HK-2 (cell line): ENCODE measurements around the gene UROD.

ENCODE experiments used
- DNase-seq: peaks from one replicate; pipeline ENCODE4 v3.0.0-alpha.2; 2018; ENCODE audit not compliant: unreplicated experiment

UROD gene

DNA sequence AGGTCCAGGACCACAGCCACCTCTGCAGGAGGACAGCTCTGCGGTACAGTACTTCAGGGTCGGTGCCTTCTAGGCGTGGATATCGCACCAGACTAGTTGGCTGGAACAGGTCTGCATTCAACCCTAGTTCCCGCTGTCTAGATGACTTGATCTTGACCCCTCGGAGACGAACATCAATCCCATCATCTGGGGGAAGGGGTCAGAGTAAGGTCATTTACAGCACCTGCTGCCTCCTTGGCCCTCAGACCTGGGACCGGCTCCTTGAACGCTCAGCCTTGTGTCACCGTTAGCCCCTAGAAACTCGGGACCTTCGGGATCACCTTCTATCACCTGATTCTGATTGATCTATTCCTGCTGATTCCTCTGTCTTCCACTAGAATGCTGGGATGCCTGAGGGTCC lies 3.5 kb upstream of the UROD start:
- no peak for DNase-seq

GRCh38 chr1:45009296-45009865 lies 2.7 kb upstream of the UROD start:
- no peak for DNase-seq

DNA sequence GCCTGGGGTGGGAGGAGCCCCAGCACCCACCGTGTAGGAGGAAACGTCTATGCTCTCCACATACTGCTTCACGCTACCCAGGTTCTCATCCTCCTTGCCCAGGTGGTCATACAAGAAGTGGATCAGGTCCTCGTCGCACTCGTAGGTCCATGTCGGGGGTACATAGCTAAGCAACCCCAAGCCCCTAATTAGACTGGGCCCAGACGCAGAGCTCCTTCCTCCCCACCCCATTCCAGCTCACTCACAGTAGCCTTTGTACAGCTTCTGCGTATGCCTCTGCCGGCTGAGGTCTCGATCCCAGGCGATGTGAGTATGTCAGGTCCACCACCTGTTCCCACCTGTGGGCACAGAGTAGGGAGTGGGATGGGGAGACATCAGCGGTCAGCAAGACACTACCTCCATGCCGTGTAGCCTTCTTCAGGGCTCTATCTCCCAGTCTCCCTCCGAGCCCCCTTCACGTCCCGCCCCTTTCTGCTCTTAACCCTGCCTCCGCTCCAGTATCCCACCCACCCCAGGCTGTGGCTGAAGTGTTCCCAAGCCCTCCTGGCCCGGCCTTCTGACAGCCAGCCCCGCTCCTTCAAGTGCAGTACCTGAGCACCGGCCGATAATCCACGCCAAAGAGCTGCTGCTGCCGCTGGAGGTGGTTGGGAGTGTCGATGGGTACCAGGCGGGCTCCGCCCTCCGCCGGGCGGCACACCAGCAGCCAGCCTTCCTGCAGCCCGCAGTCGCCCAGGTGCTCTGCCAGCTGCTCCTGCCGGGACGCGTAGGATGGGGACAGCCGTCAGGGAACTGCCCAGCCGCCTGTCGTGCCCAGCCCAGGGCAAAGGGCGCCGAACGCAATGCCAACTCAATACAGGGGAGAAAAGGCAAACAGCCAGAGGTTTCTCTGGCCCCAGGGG lies 1.8 kb upstream of the UROD start:
- DNase-seq = no peak

DNA sequence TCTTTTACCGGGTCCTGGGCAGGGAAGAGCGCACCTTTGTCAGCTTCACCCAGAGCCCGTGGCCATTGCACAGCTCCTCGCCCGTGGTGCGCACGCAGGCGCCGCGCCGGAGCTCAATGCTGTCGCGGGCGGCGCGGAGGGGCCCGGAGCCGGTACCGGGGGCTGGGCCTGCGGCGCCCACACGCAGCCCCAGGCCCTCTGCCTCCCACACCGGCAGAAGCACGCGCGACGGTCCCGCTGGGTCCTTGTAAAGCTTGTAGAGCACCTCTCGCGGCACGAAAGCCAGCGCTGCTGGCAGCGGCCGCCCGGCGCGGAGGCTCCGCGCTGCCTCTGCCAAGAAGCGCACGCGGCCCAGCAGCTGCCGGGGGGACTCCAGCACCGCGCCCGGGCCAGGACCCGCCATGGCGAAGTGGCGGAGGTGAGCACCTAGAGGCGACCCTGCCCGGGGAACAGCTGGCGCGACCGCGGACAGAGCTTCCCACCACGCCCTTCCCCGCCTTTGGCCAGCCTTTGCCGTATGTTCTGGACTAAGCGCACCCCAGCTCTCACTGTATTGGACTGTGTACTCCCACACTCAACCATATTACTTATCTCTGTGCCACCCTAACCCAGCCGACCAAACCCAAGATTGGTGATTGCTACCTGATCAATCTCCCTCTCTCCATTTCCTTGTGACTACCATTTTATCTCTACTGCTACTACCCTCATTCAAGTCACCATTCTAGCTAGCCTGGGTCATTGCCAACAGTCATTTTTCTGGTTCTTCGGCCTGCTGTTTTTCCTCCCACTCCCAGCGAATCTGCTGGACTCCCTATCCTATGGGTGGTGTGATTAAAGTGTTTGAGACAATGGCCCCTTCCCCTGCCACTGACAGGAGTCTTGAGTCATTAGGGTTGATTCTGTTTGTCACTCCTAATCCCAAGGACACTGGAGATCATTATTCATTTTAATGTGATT lies 921 bp upstream of the UROD start, which contains the start of gene HECTD3:
HECTD3 (minus strand) TSS at position 470 of the 957 bp plus-strand sequence; CDS start at position 403, 67 bp downstream.
- DNase-seq = peak; percentile 75

DNA sequence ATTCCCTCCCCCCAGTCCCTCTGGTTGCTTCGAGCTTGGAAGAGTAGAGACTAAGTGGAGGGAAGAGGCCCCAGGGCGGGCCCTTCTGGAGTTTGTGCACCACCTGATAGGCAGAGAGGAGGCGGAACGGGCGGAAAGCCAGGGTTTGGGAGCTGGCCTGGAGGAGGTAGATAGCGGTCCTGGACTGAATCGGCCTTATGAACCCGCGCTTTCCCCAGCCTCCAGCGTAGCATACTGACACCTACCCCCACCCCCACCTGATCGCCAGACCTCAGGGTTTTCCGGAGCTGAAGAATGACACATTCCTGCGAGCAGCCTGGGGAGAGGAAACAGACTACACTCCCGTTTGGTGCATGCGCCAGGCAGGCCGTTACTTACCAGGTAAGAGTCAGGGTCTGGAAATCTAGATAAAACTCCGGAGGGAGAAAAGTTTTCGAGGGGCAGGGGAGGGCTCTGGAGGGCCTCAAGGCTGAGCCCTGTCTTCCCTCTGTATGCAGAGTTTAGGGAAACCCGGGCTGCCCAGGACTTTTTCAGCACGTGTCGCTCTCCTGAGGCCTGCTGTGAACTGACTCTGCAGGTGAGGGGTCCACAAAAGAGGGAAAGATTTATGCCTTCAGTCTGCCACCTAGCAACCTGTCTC lies 705 bp downstream of the UROD start:
- DNase-seq = peak; percentile 73

DNA sequence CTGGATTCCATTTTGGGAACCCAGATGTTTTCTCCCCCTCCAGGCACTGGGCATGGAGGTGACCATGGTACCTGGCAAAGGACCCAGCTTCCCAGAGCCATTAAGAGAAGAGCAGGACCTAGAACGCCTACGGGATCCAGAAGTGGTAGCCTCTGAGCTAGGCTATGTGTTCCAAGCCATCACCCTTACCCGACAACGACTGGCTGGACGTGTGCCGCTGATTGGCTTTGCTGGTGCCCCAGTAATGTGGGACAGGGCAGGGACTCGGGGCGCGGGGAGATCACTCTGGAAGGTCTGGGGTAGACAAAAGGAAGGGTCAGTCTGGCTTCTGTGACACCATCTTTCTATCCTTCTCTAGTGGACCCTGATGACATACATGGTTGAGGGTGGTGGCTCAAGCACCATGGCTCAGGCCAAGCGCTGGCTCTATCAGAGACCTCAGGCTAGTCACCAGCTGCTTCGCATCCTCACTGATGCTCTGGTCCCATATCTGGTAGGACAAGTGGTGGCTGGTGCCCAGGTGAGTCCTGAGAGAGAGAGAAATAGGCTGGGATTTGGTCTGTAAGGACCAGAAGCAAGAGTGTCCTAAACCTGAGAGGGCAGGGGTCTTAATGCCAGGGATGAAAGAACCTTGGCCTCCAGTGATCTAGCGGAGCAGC lies 1.6 kb downstream of the UROD start:
- no peak for DNase-seq

DNA sequence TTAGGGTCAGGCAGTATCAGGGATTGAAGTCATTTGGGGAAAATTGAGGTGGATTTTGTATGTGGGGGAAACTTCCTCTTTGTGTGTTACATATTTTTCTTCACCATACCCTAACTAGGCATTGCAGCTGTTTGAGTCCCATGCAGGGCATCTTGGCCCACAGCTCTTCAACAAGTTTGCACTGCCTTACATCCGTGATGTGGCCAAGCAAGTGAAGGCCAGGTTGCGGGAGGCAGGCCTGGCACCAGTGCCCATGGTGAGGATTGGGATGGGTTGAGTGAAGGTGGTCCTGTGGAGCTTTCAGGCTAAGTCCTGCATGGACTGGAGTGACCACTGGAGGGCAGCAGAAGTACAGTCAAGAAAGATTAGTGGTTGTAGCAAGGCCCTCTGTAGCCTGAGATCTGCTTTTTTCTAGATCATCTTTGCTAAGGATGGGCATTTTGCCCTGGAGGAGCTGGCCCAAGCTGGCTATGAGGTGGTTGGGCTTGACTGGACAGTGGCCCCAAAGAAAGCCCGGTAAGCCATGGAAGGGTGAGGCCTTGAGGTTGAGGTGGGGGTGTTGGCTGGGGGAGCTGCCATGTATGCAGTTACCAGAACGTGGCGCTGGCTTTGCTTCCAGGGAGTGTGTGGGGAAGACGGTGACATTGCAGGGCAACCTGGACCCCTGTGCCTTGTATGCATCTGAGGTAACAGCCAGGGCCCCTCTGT lies 2.4 kb downstream of the UROD start:
- peak; percentile 79 for DNase-seq

GRCh38 chr1:45015683-45016082 lies 3.6 kb downstream of the UROD start:
- DNase-seq = no peak

DNA sequence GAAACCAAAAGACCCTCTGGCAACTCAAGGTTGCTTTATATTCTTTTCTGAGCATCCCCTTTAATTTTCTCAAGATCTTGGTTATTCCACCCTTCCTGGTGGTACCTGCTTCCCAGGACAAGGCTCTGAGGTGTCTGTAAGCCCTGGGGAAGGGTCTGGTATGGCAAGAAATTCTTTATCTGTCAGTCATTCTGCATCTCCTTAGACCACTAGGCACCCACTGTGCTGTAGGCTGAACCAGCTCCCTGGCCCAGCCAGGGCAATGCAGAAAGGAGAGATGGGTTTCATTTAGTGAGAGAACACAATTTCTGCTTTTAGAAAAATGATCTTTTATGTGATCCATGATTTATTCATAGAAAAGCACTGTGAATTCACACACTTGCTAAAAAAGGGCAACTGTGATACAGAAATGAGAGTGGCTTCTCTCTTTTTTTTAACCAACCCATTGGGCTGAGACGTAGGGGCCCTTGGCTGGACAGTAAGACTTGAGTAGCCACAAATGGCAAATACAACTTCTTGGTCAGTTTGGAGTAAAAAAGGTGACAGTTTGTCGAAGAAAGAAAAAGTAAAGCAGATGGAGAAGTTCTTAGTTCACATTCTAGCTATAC lies 4.1 kb downstream of the UROD start:
- DNase-seq = no peak

GRCh38 chr1:45016767-45017166 lies 4.7 kb downstream of the UROD start:
- no peak for DNase-seq

DNA sequence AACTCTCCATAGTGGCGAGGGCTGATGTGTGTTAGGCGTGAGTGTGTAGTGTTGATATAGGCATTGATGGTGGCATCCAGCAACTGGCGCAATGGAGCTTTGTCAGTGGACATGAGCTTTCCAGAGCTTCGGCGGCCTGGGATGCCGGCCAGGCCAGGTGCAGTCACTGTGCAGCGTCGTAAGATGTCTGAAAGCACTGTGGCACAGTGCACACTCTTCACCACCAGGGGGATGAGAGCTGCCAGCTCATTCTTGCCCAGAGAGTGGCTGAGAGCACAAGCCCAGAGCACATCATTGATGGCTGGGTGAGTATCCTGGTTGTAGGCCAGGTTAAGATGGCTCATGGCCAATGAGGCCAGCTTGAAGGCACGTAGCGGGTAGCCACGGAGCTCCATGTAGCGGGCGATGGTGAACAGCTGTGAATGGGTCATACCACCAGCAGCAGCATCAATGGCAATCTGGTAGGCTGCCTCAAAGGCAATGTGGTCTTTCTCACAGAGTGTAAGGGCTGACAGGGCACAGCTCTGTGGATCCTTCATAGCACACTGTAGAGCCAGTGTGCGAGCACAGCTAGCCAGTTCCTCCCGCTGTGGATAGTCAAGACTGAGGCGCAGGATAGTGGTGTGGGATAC lies 6.7 kb downstream of the UROD start:
- DNase-seq = peak; percentile 49

GRCh38 chr1:45023663-45024062 lies 11.6 kb downstream of the UROD start:
- DNase-seq = no peak

GRCh38 chr1:45026446-45026845 lies 14.4 kb downstream of the UROD start:
- no peak for DNase-seq

DNA sequence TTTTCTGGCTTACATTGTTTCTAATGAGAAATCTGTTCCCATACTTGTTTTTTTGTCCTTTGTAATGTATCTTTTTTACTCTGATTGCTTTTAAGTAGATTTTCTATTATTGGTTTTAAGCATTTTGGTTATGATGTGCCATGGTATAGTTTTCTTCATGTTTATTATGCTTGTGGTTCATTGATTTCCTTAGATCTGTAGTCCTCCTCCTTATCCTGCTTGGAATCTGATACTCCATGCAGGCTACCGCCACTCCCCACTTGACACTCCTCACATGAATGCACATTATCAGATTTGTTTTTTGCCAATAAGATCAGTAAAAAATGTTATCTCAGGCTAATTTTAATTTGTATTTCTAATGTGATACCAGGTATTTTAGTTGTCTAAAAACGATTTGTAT lies 20.8 kb downstream of the UROD start:
- no peak for DNase-seq

DNA sequence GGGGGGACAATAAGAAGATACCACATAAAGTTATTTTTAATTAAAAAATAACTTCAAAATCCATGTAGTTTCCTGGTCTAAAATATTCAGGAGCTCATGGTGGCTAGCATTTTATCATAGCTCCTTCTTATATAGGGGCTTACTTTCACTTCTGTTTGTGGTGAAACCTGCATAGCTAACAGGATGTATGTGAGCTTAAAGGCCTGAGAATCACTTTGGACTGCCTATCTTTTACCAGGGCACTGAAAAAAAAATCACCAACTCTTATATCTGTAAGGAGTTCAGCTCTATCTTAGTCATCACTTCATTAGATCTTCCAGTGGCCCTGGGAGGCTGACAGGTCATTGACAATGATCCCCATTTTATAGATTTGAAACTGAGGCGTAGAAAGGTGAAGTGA lies 21.3 kb downstream of the UROD start:
- DNase-seq = no peak

DNA sequence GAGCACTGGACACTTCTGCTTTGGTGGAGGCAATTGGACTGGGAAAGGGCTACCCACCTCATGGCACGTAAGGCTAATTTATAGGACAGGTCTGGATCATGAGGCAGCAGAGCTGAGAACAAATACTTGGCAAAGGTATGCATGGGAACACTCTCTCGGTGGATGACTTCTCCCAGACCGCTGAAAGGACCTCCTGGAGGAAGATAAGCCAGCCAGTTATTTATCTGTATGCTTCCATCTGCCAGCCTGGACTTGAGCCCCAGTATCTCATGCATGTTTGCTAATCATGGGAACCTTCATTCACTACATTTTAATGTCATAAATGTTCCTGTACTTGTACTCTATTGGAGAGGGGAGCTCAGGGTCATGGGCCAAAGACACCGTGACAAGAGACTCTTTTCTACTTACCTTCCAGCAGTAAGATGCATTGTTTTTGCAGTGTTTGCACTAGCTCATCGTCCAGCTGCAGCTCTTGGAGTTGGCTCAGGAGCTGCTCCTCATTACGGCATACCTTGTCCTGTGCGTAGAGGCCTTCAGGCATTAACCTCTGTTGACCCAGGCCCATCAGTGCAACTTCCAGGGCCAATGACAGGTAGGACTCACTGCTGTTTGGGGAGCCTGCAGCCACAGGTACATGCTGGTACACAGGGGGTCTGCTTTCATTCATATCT lies 23.7 kb downstream of the UROD start:
- DNase-seq = no peak

DNA sequence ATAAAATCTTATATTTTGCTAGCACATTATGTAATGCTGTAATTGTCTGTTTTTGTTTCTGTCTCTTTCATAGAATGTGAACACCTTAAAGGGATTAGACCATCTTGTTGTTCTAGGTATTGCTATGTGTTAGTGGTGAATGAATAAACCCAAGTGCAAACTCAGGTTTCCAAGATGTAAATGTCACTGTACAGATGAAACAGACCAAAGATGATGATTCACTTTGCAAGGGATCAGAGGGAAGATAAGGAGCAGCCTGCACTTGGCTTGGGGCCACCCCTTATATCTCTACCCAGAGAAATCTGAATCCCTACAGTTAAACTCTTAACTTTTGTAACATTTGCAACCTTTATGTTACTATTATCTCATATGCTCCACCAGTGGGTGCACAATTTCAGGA lies 25.4 kb downstream of the UROD start:
- no peak for DNase-seq

DNA sequence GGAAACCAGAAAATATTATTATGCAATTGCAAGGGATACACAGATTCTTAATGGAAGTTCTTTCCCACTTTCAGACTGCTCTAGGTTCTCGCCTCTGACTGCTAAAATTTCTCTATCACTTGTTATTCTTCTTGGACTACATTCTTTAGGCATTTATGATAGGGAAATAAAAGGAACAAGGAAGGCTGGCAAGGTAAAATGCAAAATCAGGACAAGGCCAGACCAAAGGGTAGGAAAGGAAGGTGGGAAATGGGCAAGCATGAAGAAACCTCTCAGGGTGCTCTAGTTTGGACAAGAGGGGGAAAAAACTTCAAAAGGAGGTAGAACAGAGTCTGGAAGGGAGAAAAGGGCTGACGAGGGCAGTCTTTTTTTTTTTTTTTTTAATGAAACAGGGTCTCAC lies 26.2 kb downstream of the UROD start:
- no peak for DNase-seq
